Measurements from ENCODE around the gene DNAAF5.
A peak's percentile ranks its signal among the peaks of the same experiment; 100 is the strongest.

DNAAF5 gene

DNA sequence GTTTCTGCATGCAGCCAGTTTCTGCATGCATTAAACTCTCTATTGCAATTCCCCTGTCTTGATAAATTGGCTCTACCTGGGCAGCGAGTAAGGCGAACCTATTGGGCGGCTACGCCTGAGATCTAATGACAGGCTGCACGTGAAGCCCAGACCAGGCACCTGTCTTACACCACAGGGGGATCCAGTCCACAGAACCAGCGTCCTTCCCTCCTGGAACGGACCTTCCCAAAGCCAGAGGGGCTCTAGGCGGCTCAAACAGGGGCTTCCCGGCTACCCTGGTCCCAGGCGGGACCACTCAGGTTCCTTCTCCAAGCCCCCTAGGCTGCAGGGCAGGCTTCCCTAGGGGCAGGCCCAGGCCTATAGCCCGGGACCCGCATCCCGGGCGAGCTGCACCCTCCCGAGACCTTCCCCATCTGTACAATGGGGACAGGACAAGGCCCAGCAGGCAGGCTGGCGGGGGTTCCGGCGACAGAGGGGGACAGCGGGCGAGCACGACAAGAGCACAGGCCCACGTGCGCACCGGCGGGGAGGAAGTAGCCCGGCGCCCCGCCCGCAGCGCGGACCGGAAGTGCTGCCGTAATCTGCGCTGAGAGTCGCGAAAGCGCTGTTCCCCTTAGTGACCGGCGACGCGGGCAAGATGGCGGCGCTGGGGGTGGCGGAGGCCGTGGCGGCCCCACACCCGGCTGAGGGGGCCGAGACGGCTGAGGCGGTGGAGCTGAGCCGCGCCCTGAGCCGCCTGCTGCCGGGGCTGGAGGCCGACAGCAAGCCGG, at the start of gene DNAAF5:
DNAAF5 (plus strand) TSS at position 616 of the 770 bp plus-strand sequence; CDS start at position 638, 22 bp downstream.
- Histone ChIP-seq H3K4me3 (ENCODE audit: low read length) (peak within 1 kb of the TSS; percentile 75), H3K4me1 (ENCODE audit: insufficient read depth, low read length) (peaks cover 5% of the 10 kb centered on the region; the same call in 1 of the 2 replicates), H3K27ac (ENCODE audit: low read length) (no peak within 1 kb of the TSS), H3K36me3 (ENCODE audit: insufficient read depth, low read depth, low read length) (peaks cover 50% of the 10 kb centered on the region), H3K9ac (ENCODE audit: low read depth, low read length) (peak within 1 kb of the TSS; percentile 89), H3K27me3 (ENCODE audit: insufficient read depth, low read length) (no peaks in the 10 kb centered on the region), H3K9me3 (ENCODE audit: insufficient read depth, low read depth, low read length) (peaks cover 17% of the 10 kb centered on the region; the same call in 1 of the 2 replicates)

DNA sequence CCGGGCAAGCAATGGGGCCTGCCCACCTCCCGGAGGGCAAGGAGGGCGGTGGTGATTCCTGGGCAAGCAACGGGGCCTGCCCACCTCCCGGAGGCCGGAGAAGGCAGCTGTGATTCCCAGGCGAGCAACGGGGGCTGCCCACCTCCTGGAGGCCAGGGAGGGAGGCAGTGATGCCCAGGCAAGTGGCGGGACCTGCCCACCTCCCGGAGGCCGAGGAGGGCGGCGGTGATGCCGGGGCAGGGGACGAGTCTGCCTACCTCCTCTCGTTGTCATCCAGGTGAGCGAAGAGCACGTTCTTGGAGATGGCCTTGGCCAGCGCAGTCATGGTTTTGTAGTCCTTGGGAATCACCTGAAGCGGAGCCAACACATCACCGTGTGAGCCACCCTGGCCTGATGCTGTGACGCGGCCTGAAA, 49.5 kb upstream of the DNAAF5 start:
- Histone ChIP-seq H3K36me3 (ENCODE audit: insufficient read depth, low read depth, low read length) (peaks cover 68% of the 10 kb centered on the region), H3K4me1 (ENCODE audit: insufficient read depth, low read length) (no peaks in the 10 kb centered on the region), H3K27ac (ENCODE audit: low read length) (no peak overlapping the region), H3K9ac (ENCODE audit: low read depth, low read length) (no peak overlapping the region), H3K9me3 (ENCODE audit: insufficient read depth, low read depth, low read length) (no peaks in the 10 kb centered on the region), H3K4me3 (ENCODE audit: low read length) (no peak overlapping the region), H3K27me3 (ENCODE audit: insufficient read depth, low read length) (no peaks in the 10 kb centered on the region)

DNA sequence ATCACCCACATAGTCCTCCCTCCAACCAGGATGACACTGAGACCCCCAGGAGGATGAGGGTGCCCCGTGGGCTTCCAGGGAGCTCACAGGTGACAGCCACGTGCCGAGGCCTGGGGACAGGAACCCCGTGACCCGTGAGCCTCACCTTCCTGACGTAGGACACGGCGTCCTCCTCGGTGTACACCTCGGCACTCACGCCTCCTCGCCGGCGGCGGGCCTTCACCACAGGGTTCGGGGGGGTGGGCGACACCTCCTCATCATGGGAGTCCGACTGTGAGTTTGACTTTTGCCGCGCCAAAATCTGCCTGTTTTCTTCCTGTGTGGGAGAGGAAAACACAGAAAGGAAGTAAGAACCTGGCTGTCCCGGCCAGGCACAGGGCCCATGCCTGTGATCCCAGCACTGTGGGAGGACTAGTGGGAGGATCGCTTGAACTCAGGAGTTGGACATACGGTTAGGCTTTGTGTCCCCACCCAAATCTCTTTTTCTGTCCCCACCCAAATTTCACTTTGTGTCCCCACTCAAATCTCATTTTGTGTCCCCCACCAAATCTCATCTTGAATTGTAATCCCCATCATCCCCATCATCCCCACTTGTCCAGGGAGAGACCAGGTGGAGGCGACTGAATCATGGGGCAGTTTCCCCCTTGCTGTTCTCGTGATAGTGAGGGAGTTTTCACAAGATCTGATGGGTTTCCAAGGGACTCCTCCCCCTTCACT, 45.9 kb upstream of the DNAAF5 start:
- peaks cover 3% of the 10 kb centered on the region for H3K9me3 ChIP-seq (ENCODE audit: insufficient read depth, low read depth, low read length)
- H3K27ac ChIP-seq (ENCODE audit: low read length), result no peak overlapping the region
- no peak overlapping the region for H3K9ac ChIP-seq (ENCODE audit: low read depth, low read length)
- H3K4me1 ChIP-seq (ENCODE audit: insufficient read depth, low read length), result no peaks in the 10 kb centered on the region
- H3K27me3 ChIP-seq (ENCODE audit: insufficient read depth, low read length), result no peaks in the 10 kb centered on the region
- H3K36me3 ChIP-seq (ENCODE audit: insufficient read depth, low read depth, low read length), result peaks cover 55% of the 10 kb centered on the region
- H3K4me3 ChIP-seq (ENCODE audit: low read length), result no peak overlapping the region

DNA sequence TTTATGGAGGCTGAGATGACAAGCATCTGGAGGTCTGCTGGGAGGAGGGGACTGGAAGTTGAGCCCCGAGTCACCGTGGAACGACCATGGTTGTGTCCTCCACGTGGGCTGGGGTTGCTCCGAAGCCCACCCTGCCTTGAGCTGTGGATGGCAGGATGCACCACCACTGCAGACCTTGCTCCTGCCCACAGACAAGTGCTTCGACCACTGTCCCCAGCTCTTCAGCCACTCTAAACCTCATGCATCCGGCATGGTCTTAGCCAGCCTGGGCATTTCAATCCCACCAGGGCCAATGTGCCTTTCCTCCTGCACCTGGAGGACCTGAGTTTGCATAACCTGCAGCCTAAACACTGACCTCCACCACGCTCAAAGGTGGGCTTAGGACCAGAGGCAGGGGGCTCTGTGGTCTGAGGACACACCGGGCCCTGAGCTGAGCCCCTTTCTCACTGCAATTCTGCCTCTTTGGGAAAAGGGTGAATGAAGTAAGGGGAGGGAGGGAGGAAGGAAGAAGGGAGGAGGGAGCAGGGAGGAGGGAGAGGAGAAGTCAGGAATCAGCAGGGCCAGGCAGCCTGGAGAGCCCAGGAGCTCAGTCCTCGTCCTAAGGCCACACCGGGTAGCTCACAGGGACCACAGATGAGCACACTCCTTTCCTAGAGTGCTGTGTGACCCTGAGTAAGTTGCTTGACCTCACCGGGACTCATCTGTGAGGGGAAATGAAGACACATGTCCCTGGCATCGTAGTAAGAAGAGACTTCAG, 44.8 kb upstream of the DNAAF5 start:
- Histone ChIP-seq H3K27me3 (ENCODE audit: insufficient read depth, low read length) (no peaks in the 10 kb centered on the region), H3K9ac (ENCODE audit: low read depth, low read length) (no peak overlapping the region), H3K4me3 (ENCODE audit: low read length) (no peak overlapping the region), H3K27ac (ENCODE audit: low read length) (no peak overlapping the region), H3K36me3 (ENCODE audit: insufficient read depth, low read depth, low read length) (peaks cover 50% of the 10 kb centered on the region), H3K4me1 (ENCODE audit: insufficient read depth, low read length) (no peaks in the 10 kb centered on the region), H3K9me3 (ENCODE audit: insufficient read depth, low read depth, low read length) (peaks cover 14% of the 10 kb centered on the region)

DNA sequence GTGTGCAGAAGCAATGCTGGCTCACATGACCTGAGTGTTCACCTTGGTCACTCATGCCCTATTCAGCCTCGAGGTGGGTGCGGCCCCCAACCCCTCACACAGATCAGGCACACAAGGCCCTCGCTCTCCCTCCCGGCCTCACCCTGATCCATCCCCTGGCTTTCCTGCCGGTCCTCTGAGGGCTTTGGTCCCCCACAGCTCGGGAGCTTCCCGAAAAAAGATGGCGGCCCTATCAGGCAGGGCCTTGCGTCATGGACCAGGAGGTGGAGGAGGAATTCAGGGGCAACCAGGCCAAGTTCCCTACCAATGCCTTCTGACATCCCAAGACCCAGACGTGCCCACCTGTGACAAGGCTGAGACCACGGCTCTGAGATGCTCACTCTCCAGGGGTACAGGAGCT, 43.7 kb upstream of the DNAAF5 start:
- Histone ChIP-seq H3K4me1 (ENCODE audit: insufficient read depth, low read length) (no peaks in the 10 kb centered on the region), H3K9ac (ENCODE audit: low read depth, low read length) (no peak overlapping the region), H3K36me3 (ENCODE audit: insufficient read depth, low read depth, low read length) (peaks cover 44% of the 10 kb centered on the region), H3K9me3 (ENCODE audit: insufficient read depth, low read depth, low read length) (peaks cover 23% of the 10 kb centered on the region), H3K4me3 (ENCODE audit: low read length) (no peak overlapping the region), H3K27ac (ENCODE audit: low read length) (no peak overlapping the region), H3K27me3 (ENCODE audit: insufficient read depth, low read length) (no peaks in the 10 kb centered on the region)

DNA sequence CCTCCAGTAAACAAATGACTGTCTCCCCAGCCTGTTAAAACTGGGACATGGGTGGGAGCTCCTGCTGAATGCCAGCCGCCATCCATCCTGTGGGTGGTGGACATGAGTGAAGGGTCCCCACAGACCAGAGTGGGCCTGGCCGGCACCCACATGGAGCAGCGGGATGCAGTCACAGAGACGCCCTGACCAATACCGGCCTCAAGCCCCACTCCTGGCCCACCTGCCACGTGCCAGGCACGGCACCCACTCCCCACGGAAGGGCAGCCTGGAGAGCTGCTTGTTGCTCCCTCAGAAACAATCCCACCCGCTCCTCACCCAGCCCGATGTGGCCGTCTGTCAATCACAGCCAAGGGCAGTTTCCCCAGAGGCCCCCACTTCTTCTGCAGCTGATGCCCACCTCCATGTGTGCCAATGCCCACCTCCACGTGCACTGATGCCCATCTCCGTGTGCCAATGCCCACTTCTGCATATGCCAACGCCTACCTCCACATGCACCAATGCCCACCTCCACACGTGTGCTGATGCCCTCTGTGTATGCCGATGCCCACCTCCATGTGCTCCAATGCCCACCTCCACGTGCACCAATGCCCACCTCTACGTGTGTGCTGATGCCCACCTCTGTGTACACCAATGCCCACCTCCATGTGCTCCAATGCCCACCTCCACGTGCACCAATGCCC, 42.8 kb upstream of the DNAAF5 start:
- peaks cover 30% of the 10 kb centered on the region for H3K9me3 ChIP-seq (ENCODE audit: insufficient read depth, low read depth, low read length)
- no peak overlapping the region for H3K9ac ChIP-seq (ENCODE audit: low read depth, low read length)
- peaks cover 42% of the 10 kb centered on the region; the same call in 1 of the 2 replicates for H3K36me3 ChIP-seq (ENCODE audit: insufficient read depth, low read depth, low read length)
- no peak overlapping the region for H3K4me3 ChIP-seq (ENCODE audit: low read length)
- H3K27ac ChIP-seq (ENCODE audit: low read length), result no peak overlapping the region
- no peaks in the 10 kb centered on the region for H3K27me3 ChIP-seq (ENCODE audit: insufficient read depth, low read length)
- H3K4me1 ChIP-seq (ENCODE audit: insufficient read depth, low read length), result no peaks in the 10 kb centered on the region

DNA sequence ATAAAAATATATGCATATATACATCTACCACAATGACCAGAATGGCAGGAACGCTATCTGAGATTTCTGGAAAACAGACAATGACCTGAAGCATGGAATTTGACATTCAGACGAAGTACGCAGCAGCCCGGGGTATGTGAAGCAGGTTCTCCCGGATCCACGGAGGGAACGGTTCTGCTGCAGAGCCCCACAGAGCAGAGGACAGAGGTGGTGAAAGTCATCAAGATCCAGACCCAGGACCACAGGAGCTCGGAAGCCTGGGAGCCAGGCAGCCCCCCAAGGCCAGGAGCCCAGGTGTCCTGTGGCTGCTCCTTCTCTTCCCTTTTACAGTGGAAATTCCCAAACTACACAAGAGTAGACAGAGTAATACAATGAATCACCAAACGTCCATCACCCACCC, 42.1 kb upstream of the DNAAF5 start:
- Histone ChIP-seq H3K27ac (ENCODE audit: low read length) (no peak overlapping the region), H3K9me3 (ENCODE audit: insufficient read depth, low read depth, low read length) (peaks cover 38% of the 10 kb centered on the region), H3K4me1 (ENCODE audit: insufficient read depth, low read length) (no peaks in the 10 kb centered on the region), H3K36me3 (ENCODE audit: insufficient read depth, low read depth, low read length) (peaks cover 35% of the 10 kb centered on the region; the same call in 1 of the 2 replicates), H3K9ac (ENCODE audit: low read depth, low read length) (no peak overlapping the region), H3K27me3 (ENCODE audit: insufficient read depth, low read length) (no peaks in the 10 kb centered on the region), H3K4me3 (ENCODE audit: low read length) (no peak overlapping the region)

DNA sequence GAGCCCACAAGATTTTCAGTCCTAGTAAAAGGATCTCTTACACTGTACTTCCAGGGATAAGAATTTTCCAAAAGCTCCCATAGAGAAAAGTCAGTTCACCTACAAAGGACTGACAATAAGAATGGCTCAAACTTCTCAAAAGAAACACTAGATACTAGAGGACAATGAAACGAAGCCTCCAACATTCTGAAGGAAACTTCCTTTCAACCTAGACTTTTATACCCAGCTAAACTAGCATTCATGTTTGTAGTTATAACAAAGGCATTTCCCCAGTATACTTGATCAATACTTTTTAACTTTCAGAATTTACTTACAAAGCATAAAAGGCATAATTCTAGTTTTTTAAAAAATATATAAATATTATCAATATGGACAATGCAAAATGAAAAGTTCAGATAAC, 41.0 kb upstream of the DNAAF5 start:
- Histone ChIP-seq H3K27me3 (ENCODE audit: insufficient read depth, low read length) (no peaks in the 10 kb centered on the region), H3K4me1 (ENCODE audit: insufficient read depth, low read length) (no peaks in the 10 kb centered on the region), H3K36me3 (ENCODE audit: insufficient read depth, low read depth, low read length) (peaks cover 27% of the 10 kb centered on the region; the same call in 1 of the 2 replicates), H3K9ac (ENCODE audit: low read depth, low read length) (no peak overlapping the region), H3K27ac (ENCODE audit: low read length) (no peak overlapping the region), H3K9me3 (ENCODE audit: insufficient read depth, low read depth, low read length) (peaks cover 39% of the 10 kb centered on the region), H3K4me3 (ENCODE audit: low read length) (no peak overlapping the region)

DNA sequence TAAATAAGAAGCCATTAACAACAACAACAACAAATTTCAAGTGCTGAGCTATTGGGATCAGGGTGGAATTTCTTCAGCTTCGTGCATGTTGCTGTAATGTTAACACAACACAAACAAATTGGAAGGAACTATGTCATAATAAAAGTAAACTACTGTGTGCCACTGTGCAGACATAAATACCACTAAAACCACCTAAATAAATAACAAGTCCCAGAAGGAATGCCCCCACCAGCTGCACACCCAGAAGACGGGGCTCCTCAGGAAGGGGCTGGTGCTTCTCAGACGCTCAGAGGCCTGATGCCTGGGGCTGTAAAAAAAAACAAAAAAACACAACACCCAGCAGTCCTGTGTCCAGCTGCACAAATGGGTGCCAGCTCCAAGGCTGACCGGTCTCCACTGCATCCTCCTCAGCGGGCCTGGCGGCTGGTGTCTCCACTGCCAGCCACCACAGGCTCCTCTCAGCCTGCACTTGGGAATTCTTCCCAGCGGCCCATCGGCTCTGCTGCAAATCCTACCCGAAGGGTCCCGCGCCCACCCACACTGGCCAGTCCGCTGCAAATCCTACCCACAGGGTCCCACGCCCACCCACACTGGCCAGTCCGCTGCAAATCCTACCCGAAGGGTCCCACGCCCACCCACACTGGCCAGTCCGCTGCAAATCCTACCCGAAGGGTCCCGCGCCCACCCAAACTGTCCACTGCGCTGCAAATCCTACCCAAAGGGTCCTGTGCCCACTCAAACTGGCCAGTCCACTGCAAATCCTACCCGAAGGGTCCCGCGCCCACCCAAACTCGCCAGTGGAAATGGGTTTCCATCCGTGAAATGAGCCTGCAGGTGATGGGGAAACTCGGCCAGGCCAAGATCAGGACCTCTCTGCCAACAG, 35.8 kb upstream of the DNAAF5 start:
- no peak overlapping the region for H3K9ac ChIP-seq (ENCODE audit: low read depth, low read length)
- H3K9me3 ChIP-seq (ENCODE audit: insufficient read depth, low read depth, low read length), result peaks cover 34% of the 10 kb centered on the region
- H3K27me3 ChIP-seq (ENCODE audit: insufficient read depth, low read length), result no peaks in the 10 kb centered on the region
- H3K27ac ChIP-seq (ENCODE audit: low read length), result no peak overlapping the region
- peaks cover 23% of the 10 kb centered on the region; the same call in 1 of the 2 replicates for H3K36me3 ChIP-seq (ENCODE audit: insufficient read depth, low read depth, low read length)
- no peaks in the 10 kb centered on the region for H3K4me1 ChIP-seq (ENCODE audit: insufficient read depth, low read length)
- no peak overlapping the region for H3K4me3 ChIP-seq (ENCODE audit: low read length)

DNA sequence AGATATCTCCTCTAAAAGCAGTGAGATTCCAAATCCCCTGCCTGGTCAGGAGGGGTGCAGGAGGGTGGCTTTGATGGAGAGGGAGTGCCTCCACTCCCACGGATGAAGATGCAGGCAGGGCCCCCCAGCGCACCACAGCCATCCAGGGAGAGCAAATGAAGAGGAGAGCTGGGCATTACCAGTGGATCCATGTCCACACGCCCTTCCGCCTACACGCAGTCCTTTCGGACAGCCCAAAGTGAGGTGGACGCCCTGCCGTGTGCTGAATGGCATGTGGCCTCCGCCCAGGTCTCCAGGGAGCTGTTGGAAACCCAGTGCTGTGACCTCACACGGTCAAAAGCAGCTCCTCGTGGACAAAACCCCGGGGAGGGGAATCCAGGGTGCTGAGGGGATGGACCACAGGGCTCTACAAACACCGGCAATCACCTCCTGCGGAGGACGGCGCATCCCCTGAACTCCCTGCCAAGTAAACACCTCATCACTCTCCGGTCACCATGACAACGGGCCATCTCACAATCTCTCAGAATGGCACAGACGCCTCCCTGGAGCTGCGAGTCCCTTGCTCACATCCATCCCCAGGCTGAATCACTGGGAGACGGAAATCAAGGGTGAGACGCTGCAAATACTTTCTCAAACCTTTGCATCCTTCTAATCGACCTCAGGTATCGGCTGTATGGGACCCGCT, 35.0 kb upstream of the DNAAF5 start:
- Histone ChIP-seq H3K9ac (ENCODE audit: low read depth, low read length) (no peak overlapping the region), H3K27ac (ENCODE audit: low read length) (no peak overlapping the region), H3K36me3 (ENCODE audit: insufficient read depth, low read depth, low read length) (peaks cover 19% of the 10 kb centered on the region; the same call in 1 of the 2 replicates), H3K4me1 (ENCODE audit: insufficient read depth, low read length) (no peaks in the 10 kb centered on the region), H3K9me3 (ENCODE audit: insufficient read depth, low read depth, low read length) (peaks cover 27% of the 10 kb centered on the region), H3K4me3 (ENCODE audit: low read length) (no peak overlapping the region), H3K27me3 (ENCODE audit: insufficient read depth, low read length) (no peaks in the 10 kb centered on the region)
